Measurements from ENCODE around the gene RRAGC.

- TF ChIP-seq, protein P1, sequence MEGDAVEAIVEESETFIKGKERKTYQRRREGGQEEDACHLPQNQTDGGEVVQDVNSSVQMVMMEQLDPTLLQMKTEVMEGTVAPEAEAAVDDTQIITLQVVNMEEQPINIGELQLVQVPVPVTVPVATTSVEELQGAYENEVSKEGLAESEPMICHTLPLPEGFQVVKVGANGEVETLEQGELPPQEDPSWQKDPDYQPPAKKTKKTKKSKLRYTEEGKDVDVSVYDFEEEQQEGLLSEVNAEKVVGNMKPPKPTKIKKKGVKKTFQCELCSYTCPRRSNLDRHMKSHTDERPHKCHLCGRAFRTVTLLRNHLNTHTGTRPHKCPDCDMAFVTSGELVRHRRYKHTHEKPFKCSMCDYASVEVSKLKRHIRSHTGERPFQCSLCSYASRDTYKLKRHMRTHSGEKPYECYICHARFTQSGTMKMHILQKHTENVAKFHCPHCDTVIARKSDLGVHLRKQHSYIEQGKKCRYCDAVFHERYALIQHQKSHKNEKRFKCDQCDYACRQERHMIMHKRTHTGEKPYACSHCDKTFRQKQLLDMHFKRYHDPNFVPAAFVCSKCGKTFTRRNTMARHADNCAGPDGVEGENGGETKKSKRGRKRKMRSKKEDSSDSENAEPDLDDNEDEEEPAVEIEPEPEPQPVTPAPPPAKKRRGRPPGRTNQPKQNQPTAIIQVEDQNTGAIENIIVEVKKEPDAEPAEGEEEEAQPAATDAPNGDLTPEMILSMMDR (CRISPR knock-in tag; IDR thresholded peaks at IDR 0.05) = no peak
- TF ChIP-seq ASH2L (IDR thresholded peaks at IDR 0.05; ENCODE audit: insufficient read length, low read depth, low read length) (no peak), ZBTB49 (CRISPR knock-in tag; IDR thresholded peaks at IDR 0.05; ENCODE audit: borderline replicate concordance) (no peak), CBFB (CRISPR knock-in tag; IDR thresholded peaks at IDR 0.05) (no peak), MXD4 (CRISPR knock-in tag; IDR thresholded peaks at IDR 0.05) (no peak), NFATC3 (CRISPR knock-in tag; IDR thresholded peaks at IDR 0.05) (no peak), MAFF (IDR thresholded peaks at IDR 0.05; ENCODE audit: low read depth, low read length) (no peak), EP300 (IDR thresholded peaks at IDR 0.05; ENCODE audit: low read depth in 2 of 2, low read length in 2 of 2) (no peak), EP300 (CRISPR knock-in tag; IDR thresholded peaks at IDR 0.05; ENCODE audit: borderline replicate concordance) (no peak), PITX1 (CRISPR knock-in tag; IDR thresholded peaks at IDR 0.05) (no peak)
Measured at GRCh38 chr1:38829368-38829767, 30.2 kb downstream of the RRAGC start.
